PC-3 (cell line): Measurements from ENCODE around the gene MLN. TPM values are rescaled to one million over a fixed set of nuclear protein-coding genes. Genes with fewer than 3 reads are reported as not detected.

Experiments
- ATAC-seq: fragments of 200-7000 bp; cut with Tn5 transposase; 2 replicates; pipeline ENCODE4 v1.9.1; 2020; ENCODE audit warnings: mild to moderate bottlenecking, moderate library complexity
- BruUV-seq: library from RNA; stranded (reverse); fragments of 400-500 nt; replicated peaks from 2 replicates; lab custom pipeline; 2021; lab: Mats Ljungman, UMichigan
- CTCF ChIA-PET: fragments of 300-600 bp; sonication (Branson Sonifier 250); formaldehyde crosslinking; loops from one replicate; lab custom pipeline; 2022; ENCODE audit warnings: antibody characterized with exemption; lab: Charles Lee
- POLR2A ChIA-PET: fragments of 300-600 bp; sonication (Branson Sonifier 250); formaldehyde crosslinking; loops from one replicate; lab custom pipeline; 2022; ENCODE audit warnings: antibody characterized with exemption; ENCODE audit not compliant: unreplicated experiment; lab: Charles Lee
- DNase-seq: peaks from one replicate; pipeline ENCODE4 v3.0.0-alpha.2; 2015
- H2AFZ ChIP-seq: fragments of 300-600 bp; sonication (generic); 2 replicates; pipeline ENCODE4 v1.6.0; 2016; ENCODE audit warnings: antibody characterized with exemption, low read length
- H3F3A ChIP-seq: fragments of 300-600 bp; sonication (generic); one replicate; pipeline ENCODE4 v1.6.0; 2017; ENCODE audit warnings: antibody characterized with exemption, low read length, control low read depth, mild to moderate bottlenecking; ENCODE audit not compliant: unreplicated experiment
- H3K27ac ChIP-seq: fragments of 300-600 bp; sonication (generic); 2 replicates; pipeline ENCODE4 v1.5.1; 2016; ENCODE audit warnings: mild to moderate bottlenecking, low read length
- H3K27me3 ChIP-seq: fragments of 300-600 bp; sonication (generic); 2 replicates; pipeline ENCODE4 v1.6.1; 2016; ENCODE audit warnings: low read length, mixed read lengths
- H3K36me3 ChIP-seq: fragments of 300-600 bp; sonication (generic); 2 replicates; pipeline ENCODE4 v1.6.1; 2016; ENCODE audit warnings: low read depth, mixed run types, low read length, mixed read lengths
- H3K4me1 ChIP-seq: fragments of 300-600 bp; sonication (generic); 2 replicates; pipeline ENCODE4 v1.5.1; 2016; ENCODE audit warnings: low read length; ENCODE audit not compliant: insufficient read depth
- H3K4me2 ChIP-seq: fragments of 300-600 bp; sonication (generic); 2 replicates; pipeline ENCODE4 v1.6.0; 2016; ENCODE audit warnings: low read length
- H3K4me3 ChIP-seq: fragments of 300-600 bp; sonication (generic); 2 replicates; pipeline ENCODE4 v1.5.1; 2016; ENCODE audit warnings: mild to moderate bottlenecking, low read length, mixed read lengths
- H3K79me2 ChIP-seq: fragments of 300-600 bp; sonication (generic); 2 replicates; pipeline ENCODE4 v1.6.1; 2017; ENCODE audit warnings: low read length, mixed read lengths
- H3K9ac ChIP-seq: fragments of 300-600 bp; sonication (generic); 2 replicates; pipeline ENCODE4 v1.6.0; 2016; ENCODE audit warnings: mild to moderate bottlenecking, low read length
- H3K9me2 ChIP-seq: fragments of 300-600 bp; sonication (generic); replicated peaks from 2 replicates; pipeline ENCODE4 v1.6.1; 2016; ENCODE audit warnings: mixed run types, low read length, mixed read lengths
- H3K9me3 ChIP-seq: fragments of 300-600 bp; sonication (generic); 2 replicates; pipeline ENCODE4 v1.6.1; 2016; ENCODE audit warnings: low read length, mixed read lengths
- H4K20me1 ChIP-seq: fragments of 300-600 bp; sonication (generic); 2 replicates; pipeline ENCODE4 v1.6.1; 2016; ENCODE audit warnings: low read length, mixed read lengths
- EZH2 ChIP-seq: fragments of 300-600 bp; sonication (generic); IDR thresholded peaks from one replicate; pipeline ENCODE4 v1.6.1; 2017; ENCODE audit warnings: antibody characterized with exemption, mild to moderate bottlenecking, low read length; ENCODE audit not compliant: unreplicated experiment
- EZH2phosphoT487 ChIP-seq: fragments of 300-600 bp; sonication (generic); IDR thresholded peaks from 2 replicates; pipeline ENCODE4 v1.6.1; 2018; ENCODE audit warnings: mild to moderate bottlenecking, antibody characterized with exemption, low read length, borderline replicate concordance
- intact Hi-C: fragments of 100-400 bp; cut with micrococcal nuclease; formaldehyde crosslinking; loops from 2 replicates; pipeline ENCODE4 v1.9.0; 2023
- total RNA-seq: library from RNA; depleted of rRNA; stranded (reverse); fragments of >200 nt; gene quantifications from 2 replicates; pipeline ENCODE4 v1.2.3, GENCODE V29; 2014
- TF ChIP-seq, protein P1 (sequence below): fragments of 300-600 bp; sonication (generic); conservative IDR thresholded peaks from 2 replicates; pipeline ENCODE4 v1.5.1; 2017; ENCODE audit warnings: antibody characterized with exemption, low read depth, mild to moderate bottlenecking, low read length

The MLN gene
- total RNA-seq, 1 experiment from 2014 or later, result not detected

DNA sequence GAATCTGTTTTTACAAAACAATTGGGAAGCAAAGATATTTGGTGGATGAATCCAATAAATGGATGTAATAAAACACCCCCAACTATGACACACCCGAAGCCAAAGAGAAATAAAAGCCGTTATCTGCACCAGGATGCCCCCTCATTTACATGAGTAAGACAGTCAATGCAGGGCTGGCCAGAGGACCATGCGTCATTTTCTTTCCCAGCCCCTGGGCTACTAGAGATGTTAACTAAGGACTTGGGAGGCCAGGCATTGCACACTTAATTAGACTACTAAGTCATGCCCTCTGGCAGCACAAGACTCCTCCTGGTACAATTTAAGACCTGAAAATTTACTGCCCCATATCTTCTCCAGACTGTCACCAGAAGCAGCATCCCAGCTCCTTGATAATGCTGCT, 18.0 kb downstream of the MLN start:
- TF ChIP-seq EZH2phosphoT487, result no peak
- no peak for TF ChIP-seq EZH2
- TF ChIP-seq, protein P1, sequence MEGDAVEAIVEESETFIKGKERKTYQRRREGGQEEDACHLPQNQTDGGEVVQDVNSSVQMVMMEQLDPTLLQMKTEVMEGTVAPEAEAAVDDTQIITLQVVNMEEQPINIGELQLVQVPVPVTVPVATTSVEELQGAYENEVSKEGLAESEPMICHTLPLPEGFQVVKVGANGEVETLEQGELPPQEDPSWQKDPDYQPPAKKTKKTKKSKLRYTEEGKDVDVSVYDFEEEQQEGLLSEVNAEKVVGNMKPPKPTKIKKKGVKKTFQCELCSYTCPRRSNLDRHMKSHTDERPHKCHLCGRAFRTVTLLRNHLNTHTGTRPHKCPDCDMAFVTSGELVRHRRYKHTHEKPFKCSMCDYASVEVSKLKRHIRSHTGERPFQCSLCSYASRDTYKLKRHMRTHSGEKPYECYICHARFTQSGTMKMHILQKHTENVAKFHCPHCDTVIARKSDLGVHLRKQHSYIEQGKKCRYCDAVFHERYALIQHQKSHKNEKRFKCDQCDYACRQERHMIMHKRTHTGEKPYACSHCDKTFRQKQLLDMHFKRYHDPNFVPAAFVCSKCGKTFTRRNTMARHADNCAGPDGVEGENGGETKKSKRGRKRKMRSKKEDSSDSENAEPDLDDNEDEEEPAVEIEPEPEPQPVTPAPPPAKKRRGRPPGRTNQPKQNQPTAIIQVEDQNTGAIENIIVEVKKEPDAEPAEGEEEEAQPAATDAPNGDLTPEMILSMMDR, result no peak
- H4K20me1 ChIP-seq, result no peaks in the 10 kb centered on the region; the same call in 1 of the 2 replicates
- H3K9ac ChIP-seq, result no peak overlapping the region
- H3K4me1 ChIP-seq, result peaks cover 50% of the 10 kb centered on the region
- ChIA-PET POLR2A (no interaction called here), CTCF (no interaction called here)
- BruUV-seq, result no TSS peak
- peaks cover 24% of the 10 kb centered on the region for H3K36me3 ChIP-seq
- no peaks in the 10 kb centered on the region for H3K9me2 ChIP-seq
- H3K4me2 ChIP-seq, result peak overlapping the region; percentile 95
- H3K27ac ChIP-seq, result peak overlapping the region; percentile 28
- H2AFZ ChIP-seq, result no peak overlapping the region
- DNase-seq (peak; percentile 31), ATAC-seq (no peak)
- intact Hi-C loops, result no loop called here
- H3K79me2 ChIP-seq, result peaks cover 39% of the 10 kb centered on the region
- no peak overlapping the region for H3K4me3 ChIP-seq
- H3K27me3 ChIP-seq, result no peaks in the 10 kb centered on the region
- no peaks in the 10 kb centered on the region for H3K9me3 ChIP-seq
- H3F3A ChIP-seq, result no peaks in the 10 kb centered on the region

- H3K4me1 ChIP-seq, result peaks cover 53% of the 10 kb centered on the region
- no peak for TF ChIP-seq EZH2phosphoT487
- TF ChIP-seq, protein P1, result no peak
- TF ChIP-seq EZH2, result no peak
- no peak overlapping the region for H3K27ac ChIP-seq
- no peak overlapping the region for H3K4me3 ChIP-seq
- H3K27me3 ChIP-seq, result no peaks in the 10 kb centered on the region
- no TSS peak for BruUV-seq
- ChIA-PET CTCF (no interaction called here), POLR2A (no interaction called here)
- H2AFZ ChIP-seq, result no peak overlapping the region
- no peak overlapping the region for H3K4me2 ChIP-seq
- no peaks in the 10 kb centered on the region for H3F3A ChIP-seq
- no peak for ATAC-seq
- H3K9me3 ChIP-seq, result no peaks in the 10 kb centered on the region
- H3K79me2 ChIP-seq, result peaks cover 39% of the 10 kb centered on the region
- no peaks in the 10 kb centered on the region; the same call in 1 of the 2 replicates for H4K20me1 ChIP-seq
- H3K9me2 ChIP-seq, result no peaks in the 10 kb centered on the region
- intact Hi-C loops, result no loop called here
- H3K36me3 ChIP-seq, result peaks cover 34% of the 10 kb centered on the region
- no peak for DNase-seq
- no peak overlapping the region for H3K9ac ChIP-seq
Measured at GRCh38 chr6:33784787-33785186, 19.0 kb downstream of the MLN start.

GRCh38 chr6:33783781-33784520, 19.9 kb downstream of the MLN start:
- no TSS peak for BruUV-seq
- DNase-seq, result no peak
- H3K4me2 ChIP-seq, result no peak overlapping the region
- peaks cover 48% of the 10 kb centered on the region for H3K4me1 ChIP-seq
- H3K9ac ChIP-seq, result no peak overlapping the region
- H3K36me3 ChIP-seq, result peaks cover 42% of the 10 kb centered on the region
- no peaks in the 10 kb centered on the region; the same call in 1 of the 2 replicates for H4K20me1 ChIP-seq
- ATAC-seq, result no peak
- H2AFZ ChIP-seq, result no peak overlapping the region
- peaks cover 39% of the 10 kb centered on the region for H3K79me2 ChIP-seq
- CTCF ChIA-PET, result no interaction called here
- intact Hi-C loops, result no loop called here
- no peaks in the 10 kb centered on the region for H3F3A ChIP-seq
- no peak overlapping the region for H3K4me3 ChIP-seq
- TF ChIP-seq EZH2phosphoT487 (no peak), EZH2 (no peak)
- TF ChIP-seq, protein P1, result no peak
- POLR2A ChIA-PET, result no interaction called here
- H3K27me3 ChIP-seq, result no peaks in the 10 kb centered on the region
- H3K9me2 ChIP-seq, result no peaks in the 10 kb centered on the region
- H3K27ac ChIP-seq, result no peak overlapping the region
- H3K9me3 ChIP-seq, result no peaks in the 10 kb centered on the region
